ENCODE data around the gene PSORS1C2.

- TF ChIP-seq CTCF (IDR thresholded peaks at IDR 0.05), result no peak
- TF ChIP-seq EZH2 (IDR thresholded peaks at IDR 0.05; ENCODE audit: borderline replicate concordance, insufficient read depth, low read depth, low read length, poor library complexity, severe bottlenecking), result no peak
Measured at GRCh38 chr6:31156641-31157040, 17.8 kb upstream of the PSORS1C2 start.
